Large intestine (tissue), 3 donors: ENCODE data around the gene ATG16L1. TPM values are rescaled to one million over a fixed set of nuclear protein-coding genes. Genes with fewer than 3 reads are reported as not detected.
"Not testable (repeated sequence)": the region's sequence is repeated elsewhere in the genome, so short reads cannot be mapped to it uniquely, and the experiment has no call there.

Experiments used
- DNase-seq, 2 donors: peaks; one replicate each; pipeline versions ENCODE4 v3.0.0 to v3.0.0-alpha.2; 2013
- H3K27ac ChIP-seq: one replicate; pipeline ENCODE4 v1.5.1; 2013; ENCODE audit warnings: low read length
- H3K27me3 ChIP-seq: 2 replicates; pipeline ENCODE4 v1.6.1; 2013; ENCODE audit warnings: low read length; ENCODE audit not compliant: control insufficient read depth, insufficient read depth
- H3K36me3 ChIP-seq: 2 replicates; pipeline ENCODE4 v1.6.1; 2013; ENCODE audit warnings: low read length; ENCODE audit not compliant: control insufficient read depth, insufficient read depth
- H3K4me1 ChIP-seq: one replicate; pipeline ENCODE4 v1.6.1; 2013; ENCODE audit warnings: low read length; ENCODE audit not compliant: control insufficient read depth, insufficient read depth
- H3K4me3 ChIP-seq: one replicate; pipeline ENCODE4 v1.5.1; 2013; ENCODE audit warnings: low read length
- H3K9me3 ChIP-seq: one replicate; pipeline ENCODE4 v1.6.1; 2013; ENCODE audit warnings: mild to moderate bottlenecking, low read depth, low read length, moderate library complexity; ENCODE audit not compliant: control insufficient read depth
- WGBS: methylation state at CpG from one replicate; pipeline ENCODE4 v1.1.5; 2013; ENCODE audit warnings: low lambda C conversion rate; ENCODE audit not compliant: insufficient coverage; 5-methylcytosine and 5-hydroxymethylcytosine counted together
- polyA plus RNA-seq: library from polyadenylated mRNA; unstranded; fragments of 120-200 nt; gene quantifications from one replicate; pipeline ENCODE4 v1.2.1, GENCODE V29; 2013

The ATG16L1 gene
- polyA plus RNA-seq, 1 donor, result 22.7 TPM

DNA sequence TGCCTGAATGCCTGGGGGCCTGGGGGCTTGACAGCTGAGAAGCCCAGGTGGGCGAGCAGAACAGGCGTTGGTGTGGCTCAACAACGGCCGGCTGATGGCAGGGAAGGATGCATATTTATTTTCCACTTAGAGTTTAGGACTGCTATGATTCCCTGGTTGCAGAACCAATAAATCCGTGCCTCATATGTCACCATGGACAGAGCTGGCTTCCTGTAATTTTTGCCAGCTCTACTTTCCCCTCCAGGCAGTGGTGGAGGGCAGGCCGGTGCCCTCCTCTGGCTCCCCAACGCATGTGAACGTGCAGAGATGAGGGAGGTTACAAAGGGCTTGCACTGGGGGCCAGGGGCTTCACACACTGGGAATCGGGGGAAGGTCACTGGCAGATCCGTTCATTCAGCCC is 74.3 kb downstream of the ATG16L1 start:
- no CpG with 5 or more reads among the region's 10 CpGs for WGBS
- no peaks in the 10 kb centered on the region for H3K9me3 ChIP-seq
- no peaks in the 10 kb centered on the region for H3K36me3 ChIP-seq
- H3K27ac ChIP-seq, result no peak overlapping the region
- no peak for DNase-seq
- no peaks in the 10 kb centered on the region for H3K27me3 ChIP-seq
- H3K4me1 ChIP-seq, result no peaks in the 10 kb centered on the region
- H3K4me3 ChIP-seq, result no peak overlapping the region

DNA sequence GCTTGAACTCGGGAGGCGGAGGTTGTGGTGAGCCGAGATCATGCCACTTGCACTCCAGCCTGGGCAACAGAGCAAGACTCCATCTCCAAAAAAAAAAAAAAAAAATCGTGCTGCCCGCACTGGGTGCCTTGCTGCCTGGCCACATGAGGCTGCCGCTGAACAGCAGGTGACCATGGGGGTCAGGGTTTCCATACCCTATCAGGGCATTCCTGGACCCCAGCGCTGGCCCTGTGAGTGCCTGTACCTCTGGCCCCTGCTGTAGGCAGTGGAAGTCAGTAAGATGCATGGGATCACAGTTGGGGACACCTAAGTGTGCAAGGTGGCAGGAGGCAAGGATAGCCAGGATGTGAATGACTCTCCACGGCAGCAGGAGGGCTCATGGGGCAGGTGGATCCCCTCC is 75.0 kb downstream of the ATG16L1 start:
- H3K27ac ChIP-seq, result no peak overlapping the region
- no peaks in the 10 kb centered on the region for H3K4me1 ChIP-seq
- no peak for DNase-seq
- H3K4me3 ChIP-seq, result no peak overlapping the region
- no CpG with 5 or more reads among the region's 8 CpGs for WGBS
- H3K9me3 ChIP-seq, result no peaks in the 10 kb centered on the region
- H3K36me3 ChIP-seq, result no peaks in the 10 kb centered on the region
- no peaks in the 10 kb centered on the region for H3K27me3 ChIP-seq

DNA sequence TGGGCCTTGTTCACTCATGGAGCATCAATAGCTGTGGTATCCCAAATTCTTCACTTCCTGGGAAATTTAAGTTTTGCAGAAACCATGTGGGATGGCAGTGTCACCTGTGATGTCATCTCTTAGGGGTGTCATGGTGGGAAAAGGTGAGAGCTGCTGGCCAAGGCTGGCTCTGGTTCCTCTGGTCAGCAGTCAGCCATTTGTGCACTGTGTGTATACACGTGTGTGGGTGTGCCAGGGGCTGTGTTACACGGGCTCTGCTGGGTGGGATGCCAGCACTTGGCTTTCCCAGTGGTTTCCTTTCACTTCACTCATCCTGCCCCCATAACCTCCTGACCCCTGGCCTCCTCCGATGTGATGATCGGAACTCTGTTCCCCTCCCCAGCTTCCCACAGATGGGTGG is 77.4 kb downstream of the ATG16L1 start:
- no peaks in the 10 kb centered on the region for H3K27me3 ChIP-seq
- no peak overlapping the region for H3K4me3 ChIP-seq
- no peak for DNase-seq
- H3K27ac ChIP-seq, result no peak overlapping the region
- WGBS, result no CpG with 5 or more reads among the region's 4 CpGs
- no peaks in the 10 kb centered on the region for H3K36me3 ChIP-seq
- H3K4me1 ChIP-seq, result no peaks in the 10 kb centered on the region
- H3K9me3 ChIP-seq, result no peaks in the 10 kb centered on the region

DNA sequence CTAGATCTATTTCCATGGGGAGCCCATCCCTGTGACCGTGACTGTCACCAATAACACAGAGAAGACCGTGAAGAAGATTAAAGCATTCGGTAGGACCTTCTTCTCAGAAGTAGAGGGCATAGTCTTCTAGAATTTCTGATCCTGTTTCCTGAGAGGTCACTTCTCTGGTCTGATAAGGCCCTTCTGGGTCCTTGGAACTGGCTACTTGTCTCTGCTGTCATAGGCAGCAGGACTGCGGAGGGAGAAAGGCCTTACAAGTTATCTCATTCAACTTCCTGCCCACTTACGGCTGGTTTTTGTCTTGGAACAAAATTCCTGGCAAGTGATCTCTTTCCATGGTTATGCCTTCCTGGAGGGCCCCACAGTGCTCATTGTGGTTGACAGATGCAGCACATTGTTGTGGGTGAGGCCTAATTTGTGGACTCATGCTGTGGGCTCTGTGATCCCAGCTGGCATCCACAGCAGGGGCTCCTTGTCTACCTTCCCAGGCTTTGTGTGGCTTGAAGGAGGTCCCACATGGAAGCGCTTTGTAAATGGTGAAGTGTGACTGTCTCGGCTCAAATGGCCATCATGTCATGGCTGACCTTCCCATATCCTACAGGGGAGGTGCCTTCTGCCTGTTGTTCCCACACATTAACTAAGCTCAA is 78.1 kb downstream of the ATG16L1 start:
- WGBS, result no CpG with 5 or more reads among the region's 7 CpGs
- DNase-seq, result no peak
- H3K27ac ChIP-seq, result no peak overlapping the region

DNA sequence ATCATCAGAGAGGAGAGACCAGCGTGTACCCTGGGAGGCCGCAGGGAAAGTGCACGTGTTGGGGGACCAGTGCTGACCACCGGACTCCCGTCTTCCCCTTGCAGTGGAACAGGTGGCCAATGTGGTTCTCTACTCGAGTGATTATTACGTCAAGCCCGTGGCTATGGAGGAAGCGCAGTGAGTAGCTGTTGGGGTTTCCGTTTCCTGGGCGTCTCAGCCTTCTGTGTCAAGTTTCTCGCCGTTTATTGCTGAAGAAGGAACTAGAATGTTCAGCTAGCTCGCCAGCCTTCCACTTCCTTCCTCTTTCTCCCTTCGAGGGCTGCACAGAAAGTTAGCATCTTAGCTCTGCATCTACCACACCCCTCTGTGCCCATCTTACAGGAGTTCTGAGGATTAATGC is 80.1 kb downstream of the ATG16L1 start:
- Histone ChIP-seq H3K36me3 (no peaks in the 10 kb centered on the region), H3K27me3 (no peaks in the 10 kb centered on the region), H3K9me3 (no peaks in the 10 kb centered on the region), H3K4me1 (no peaks in the 10 kb centered on the region), H3K4me3 (no peak overlapping the region), H3K27ac (no peak overlapping the region)
- DNase-seq, result peak in 1 of 2 donors; percentile 37
- no CpG with 5 or more reads among the region's 15 CpGs for WGBS

More for the DNA sequence above, 78.1 kb downstream of the ATG16L1 start:
- Histone ChIP-seq H3K4me1 (no peaks in the 10 kb centered on the region), H3K36me3 (no peaks in the 10 kb centered on the region), H3K27me3 (no peaks in the 10 kb centered on the region), H3K9me3 (no peaks in the 10 kb centered on the region), H3K4me3 (no peak overlapping the region)

DNA sequence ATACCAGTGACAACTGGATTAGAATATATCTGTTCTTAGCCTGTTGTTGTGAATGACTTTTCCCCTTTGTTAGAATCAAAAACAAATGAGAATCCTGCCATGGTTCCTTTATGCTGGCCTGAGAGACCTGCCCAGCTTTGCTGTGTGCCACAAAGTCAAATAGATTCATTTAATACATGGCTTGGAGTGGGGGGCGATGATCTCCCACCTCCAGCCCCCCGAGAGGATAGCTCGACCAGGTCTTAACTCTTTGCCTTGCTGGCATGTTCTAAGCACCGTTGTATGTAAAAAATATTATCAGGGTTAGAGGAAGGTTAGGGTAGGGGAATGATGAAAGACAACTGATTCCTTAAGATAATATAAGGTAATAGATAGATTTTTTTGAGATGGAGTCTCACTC is 80.7 kb downstream of the ATG16L1 start:
- Histone ChIP-seq H3K4me3 (no peak overlapping the region), H3K27ac (no peak overlapping the region), H3K4me1 (peaks cover 5% of the 10 kb centered on the region), H3K9me3 (no peaks in the 10 kb centered on the region), H3K27me3 (no peaks in the 10 kb centered on the region), H3K36me3 (no peaks in the 10 kb centered on the region)
- DNase-seq, result no peak
- no CpG with 5 or more reads among the region's 4 CpGs for WGBS

DNA sequence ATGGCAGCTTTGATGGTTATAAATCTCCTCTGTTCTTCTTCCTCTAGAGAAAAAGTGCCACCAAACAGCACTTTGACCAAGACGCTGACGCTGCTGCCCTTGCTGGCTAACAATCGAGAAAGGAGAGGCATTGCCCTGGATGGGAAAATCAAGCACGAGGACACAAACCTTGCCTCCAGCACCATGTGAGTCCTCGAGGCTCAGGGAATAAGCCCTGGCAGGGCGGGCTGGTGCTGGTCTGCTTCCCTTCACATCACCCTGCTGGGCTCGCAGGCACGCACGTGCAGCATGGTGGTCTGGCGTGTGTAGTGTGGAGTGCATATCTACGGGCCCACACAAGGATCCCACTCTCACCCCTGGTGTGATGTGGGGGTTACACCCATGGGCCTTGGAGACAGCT is 83.4 kb downstream of the ATG16L1 start:
- no peaks in the 10 kb centered on the region for H3K9me3 ChIP-seq
- no CpG with 5 or more reads among the region's 11 CpGs for WGBS
- no peak for DNase-seq
- peaks cover 7% of the 10 kb centered on the region for H3K4me1 ChIP-seq
- H3K36me3 ChIP-seq, result no peaks in the 10 kb centered on the region
- H3K27ac ChIP-seq, result no peak overlapping the region
- no peak overlapping the region for H3K4me3 ChIP-seq
- H3K27me3 ChIP-seq, result no peaks in the 10 kb centered on the region

DNA sequence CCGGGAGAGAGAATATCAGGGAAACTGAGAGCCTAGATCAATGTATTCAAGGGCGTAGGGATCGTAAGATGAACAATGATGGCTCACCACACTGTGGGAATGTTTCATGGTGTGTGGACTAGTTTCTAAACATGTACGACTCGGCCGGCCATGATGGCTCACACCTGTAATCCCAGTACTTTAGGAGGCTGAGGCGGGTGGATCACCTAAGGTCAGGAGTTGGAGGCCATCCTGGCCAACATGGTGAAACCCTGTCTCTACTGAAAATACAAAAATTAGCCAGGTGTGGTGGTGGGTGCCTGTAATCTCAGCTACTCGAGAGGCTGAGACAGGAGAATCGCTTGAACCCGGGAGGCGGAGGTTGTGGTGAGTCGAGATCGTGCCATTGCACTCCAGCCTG is 84.6 kb downstream of the ATG16L1 start:
- H3K4me1 ChIP-seq, H3K9me3 ChIP-seq, H3K4me3 ChIP-seq, H3K27me3 ChIP-seq, H3K27ac ChIP-seq, H3K36me3 ChIP-seq, DNase-seq: not testable (repeated sequence)
- WGBS, result no CpG with 5 or more reads among the region's 13 CpGs

DNA sequence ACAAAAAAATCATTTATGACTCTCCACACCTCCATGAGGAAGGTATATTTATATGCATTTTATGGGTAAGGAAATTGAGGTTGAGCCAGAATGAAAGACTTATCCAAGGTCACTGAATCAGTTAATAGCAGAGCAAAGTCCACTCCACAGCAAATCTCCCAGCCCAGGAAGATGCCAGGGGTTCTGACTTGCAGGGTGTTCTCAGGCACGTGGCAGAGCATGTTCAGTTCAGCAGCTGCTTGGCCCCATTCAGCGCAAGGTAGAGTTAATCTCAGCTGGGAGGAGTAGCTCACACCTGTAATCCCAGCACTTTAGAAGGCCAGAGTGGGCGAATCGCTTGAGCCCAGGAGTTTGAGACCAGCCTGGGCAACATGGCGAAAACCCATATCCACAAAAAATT is 85.1 kb downstream of the ATG16L1 start:
- no CpG with 5 or more reads among the region's 5 CpGs for WGBS
- H3K36me3 ChIP-seq, result no peaks in the 10 kb centered on the region
- no peak overlapping the region for H3K27ac ChIP-seq
- H3K4me3 ChIP-seq, result no peak overlapping the region
- DNase-seq, result peak; percentile 77 to 88
- no peaks in the 10 kb centered on the region for H3K9me3 ChIP-seq
- peaks cover 7% of the 10 kb centered on the region for H3K4me1 ChIP-seq
- H3K27me3 ChIP-seq, result no peaks in the 10 kb centered on the region

DNA sequence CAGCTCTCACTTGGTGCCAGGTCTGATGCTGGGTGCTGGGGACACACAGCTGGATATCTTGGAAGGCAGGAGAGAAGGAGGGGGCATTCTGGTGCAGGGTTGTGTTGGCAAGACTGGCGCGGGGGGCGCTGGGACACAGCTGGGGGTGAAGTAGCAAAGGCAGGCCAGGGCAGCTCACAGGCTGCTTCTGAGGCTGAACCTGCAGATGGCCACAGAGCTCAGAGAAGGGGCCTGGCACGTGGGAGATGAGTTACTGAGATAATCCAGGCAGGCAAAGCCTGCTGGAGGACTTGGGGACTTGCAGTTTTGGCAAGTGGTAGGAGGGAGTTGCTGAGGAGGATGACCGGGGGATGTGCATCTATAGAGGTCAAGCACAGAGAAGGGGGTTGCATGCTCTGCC is 86.6 kb downstream of the ATG16L1 start:
- H3K36me3 ChIP-seq, result no peaks in the 10 kb centered on the region
- WGBS, result no CpG with 5 or more reads among the region's 5 CpGs
- no peak overlapping the region for H3K27ac ChIP-seq
- no peaks in the 10 kb centered on the region for H3K27me3 ChIP-seq
- peaks cover 7% of the 10 kb centered on the region for H3K4me1 ChIP-seq
- no peaks in the 10 kb centered on the region for H3K9me3 ChIP-seq
- DNase-seq, result no peak
- no peak overlapping the region for H3K4me3 ChIP-seq

DNA sequence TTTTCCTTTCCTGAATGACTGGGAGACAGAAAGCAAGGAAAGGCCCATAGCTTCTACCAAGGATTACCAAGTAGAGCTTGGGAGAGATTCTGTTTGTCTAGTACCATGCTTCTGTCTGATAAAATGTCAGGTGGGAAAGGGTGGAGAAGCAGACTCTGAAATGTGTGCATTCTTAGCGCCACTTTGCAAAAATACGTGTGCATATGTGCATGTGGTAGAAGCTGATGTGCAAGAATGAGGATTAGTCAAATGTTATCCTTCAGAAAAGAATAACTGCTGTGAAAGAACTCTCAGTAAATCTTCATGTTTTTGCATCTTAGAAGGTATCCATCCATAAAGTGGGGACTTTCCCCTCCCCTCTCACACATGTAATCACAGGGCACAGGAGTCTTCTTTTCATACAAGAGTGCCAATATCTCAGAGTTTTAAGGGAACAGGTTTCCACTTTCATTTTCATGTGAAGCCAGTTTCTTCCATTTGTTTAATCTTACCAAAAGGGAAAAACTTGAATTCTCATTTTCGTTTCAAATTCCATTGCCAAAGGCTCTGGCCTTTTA is 87.4 kb downstream of the ATG16L1 start:
- Histone ChIP-seq H3K27me3 (no peaks in the 10 kb centered on the region), H3K9me3 (no peaks in the 10 kb centered on the region), H3K36me3 (no peaks in the 10 kb centered on the region), H3K4me3 (no peak overlapping the region), H3K4me1 (peaks cover 7% of the 10 kb centered on the region), H3K27ac (no peak overlapping the region)
- no peak for DNase-seq
- WGBS, result no CpG with 5 or more reads among the region's 3 CpGs
